H9 (cell line): ENCODE data around the gene RASGEF1C. TPM values are rescaled to one million over a fixed set of nuclear protein-coding genes. Genes with fewer than 3 reads are reported as not detected.

Source experiments
- DNase-seq: peaks from one replicate; pipeline ENCODE4 v3.0.0-alpha.2; 2017
- H2AFZ ChIP-seq: one replicate; pipeline ENCODE4 v1.6.1; 2013; ENCODE audit warnings: mild to moderate bottlenecking, low read length, control low read depth, moderate library complexity
- H2AK5ac ChIP-seq: 2 replicates; pipeline ENCODE4 v1.6.1; 2013; ENCODE audit warnings: low read length, control low read depth, mixed read lengths; ENCODE audit not compliant: insufficient read length
- H2BK120ac ChIP-seq: one replicate; pipeline ENCODE4 v1.6.1; 2013; ENCODE audit warnings: low read depth, mild to moderate bottlenecking, low read length, control low read depth, inconsistent platforms; ENCODE audit not compliant: poor library complexity, severe bottlenecking
- H2BK12ac ChIP-seq: 2 replicates; pipeline ENCODE4 v1.6.1; 2013; ENCODE audit warnings: low read length, control low read depth, mixed read lengths, low read depth; ENCODE audit not compliant: insufficient read length
- H2BK15ac ChIP-seq: 2 replicates; pipeline ENCODE4 v1.6.1; 2013; ENCODE audit warnings: low read depth, low read length, control low read depth
- H2BK20ac ChIP-seq: one replicate; pipeline ENCODE4 v1.6.1; 2013; ENCODE audit warnings: low read depth, mild to moderate bottlenecking, low read length, control low read depth, inconsistent platforms; ENCODE audit not compliant: poor library complexity, severe bottlenecking
- H2BK5ac ChIP-seq: 2 replicates; pipeline ENCODE4 v1.6.1; 2013; ENCODE audit warnings: low read length, control low read depth, mixed read lengths; ENCODE audit not compliant: insufficient read length
- H3K14ac ChIP-seq: 2 replicates; pipeline ENCODE4 v1.6.1; 2013; ENCODE audit warnings: low read length, control low read depth; ENCODE audit not compliant: insufficient read depth
- H3K18ac ChIP-seq: 2 replicates; pipeline ENCODE4 v1.6.1; 2013; ENCODE audit warnings: low read depth, mild to moderate bottlenecking, mixed read lengths, low read length, control low read depth; ENCODE audit not compliant: insufficient read length
- H3K23ac ChIP-seq: 2 replicates; pipeline ENCODE4 v1.6.1; 2013; ENCODE audit warnings: low read length, control low read depth, mixed read lengths, low read depth; ENCODE audit not compliant: insufficient read length
- H3K23me2 ChIP-seq: 2 replicates; pipeline ENCODE4 v1.6.1; 2013; ENCODE audit warnings: low read depth, mild to moderate bottlenecking, mixed read lengths, low read length, control low read depth; ENCODE audit not compliant: insufficient read length, poor library complexity, severe bottlenecking
- H3K27ac ChIP-seq: 2 replicates; pipeline ENCODE4 v1.5.1; 2013; ENCODE audit warnings: low read length, control low read depth, mixed read lengths, low read depth; ENCODE audit not compliant: insufficient read length
- H3K27me3 ChIP-seq: 2 replicates; pipeline ENCODE4 v1.6.1; 2013; ENCODE audit warnings: low read length, control low read depth, inconsistent platforms; ENCODE audit not compliant: insufficient read depth
- H3K4ac ChIP-seq: 2 replicates; pipeline ENCODE4 v1.6.1; 2013; ENCODE audit warnings: low read depth, mild to moderate bottlenecking, control low read depth, inconsistent platforms, low read length, moderate library complexity
- H3K4me1 ChIP-seq: 2 replicates; pipeline ENCODE4 v1.6.1; 2013; ENCODE audit warnings: low read length, control low read depth, inconsistent platforms; ENCODE audit not compliant: insufficient read depth
- H3K4me2 ChIP-seq: 2 replicates; pipeline ENCODE4 v1.6.1; 2013; ENCODE audit warnings: low read length, control low read depth, mixed read lengths; ENCODE audit not compliant: insufficient read length, insufficient read depth
- H3K56ac ChIP-seq: 2 replicates; pipeline ENCODE4 v1.6.1; 2013; ENCODE audit warnings: low read depth, mild to moderate bottlenecking, mixed read lengths, low read length, control low read depth; ENCODE audit not compliant: insufficient read length
- H3K79me1 ChIP-seq: 2 replicates; pipeline ENCODE4 v1.6.1; 2013; ENCODE audit warnings: low read depth, mild to moderate bottlenecking, moderate library complexity, low read length, control low read depth, inconsistent platforms; ENCODE audit not compliant: insufficient read depth, poor library complexity, severe bottlenecking
- H3K79me2 ChIP-seq: 2 replicates; pipeline ENCODE4 v1.6.1; 2013; ENCODE audit warnings: low read length, control low read depth, inconsistent platforms; ENCODE audit not compliant: insufficient read depth
- H3K9ac ChIP-seq: 2 replicates; pipeline ENCODE4 v1.6.1; 2013; ENCODE audit warnings: low read length, control low read depth, mixed read lengths; ENCODE audit not compliant: insufficient read length; ENCODE audit errors: extremely low read depth
- H3K9me3 ChIP-seq: one replicate; pipeline ENCODE4 v1.6.1; 2013; ENCODE audit warnings: low read depth, low read length, inconsistent platforms; ENCODE audit not compliant: control insufficient read depth
- H3T11ph ChIP-seq: one replicate; pipeline ENCODE4 v1.6.1; 2013; ENCODE audit warnings: mild to moderate bottlenecking, low read length, control low read depth, inconsistent platforms
- H4K20me1 ChIP-seq: one replicate; pipeline ENCODE4 v1.6.1; 2013; ENCODE audit not compliant: control insufficient read depth, insufficient read length, insufficient read depth
- H4K5ac ChIP-seq: 2 replicates; pipeline ENCODE4 v1.6.1; 2013; ENCODE audit warnings: low read depth, mild to moderate bottlenecking, mixed read lengths, low read length, control low read depth; ENCODE audit not compliant: insufficient read length
- H4K8ac ChIP-seq: replicated peaks from 2 replicates; pipeline ENCODE4 v1.6.1; 2013; ENCODE audit warnings: low read length, control low read depth, mixed read lengths, low read depth; ENCODE audit not compliant: insufficient read length
- H4K91ac ChIP-seq: 2 replicates; pipeline ENCODE4 v1.6.1; 2013; ENCODE audit warnings: low read depth, mild to moderate bottlenecking, moderate library complexity, mixed read lengths, low read length, control low read depth; ENCODE audit not compliant: insufficient read length
- H3K27ac Mint-ChIP-seq, 3 experiments: 2 replicates in 2 of 3; 3 replicates in 1 of 3; pipeline ENCODE4 v1.8.0; 2020 to 2021; ENCODE audit warnings: mixed read lengths in 3 of 3, mild to moderate bottlenecking in 1 of 3, moderate library complexity in 1 of 3
- H3K27me3 Mint-ChIP-seq: 2 replicates; pipeline ENCODE4 v1.8.0; 2021; ENCODE audit warnings: low read depth, mild to moderate bottlenecking, moderate library complexity, mixed read lengths
- H3K36me3 Mint-ChIP-seq, 3 experiments: 2 replicates in 2 of 3; 3 replicates in 1 of 3; pipeline ENCODE4 v1.8.0; 2020 to 2021; ENCODE audit warnings: low read depth in 3 of 3, mixed read lengths in 3 of 3; ENCODE audit not compliant: insufficient read depth in 1 of 3
- H3K4me1 Mint-ChIP-seq, 2 experiments: 2 replicates each; pipeline ENCODE4 v1.8.0; 2020; ENCODE audit warnings: mixed read lengths in 2 of 2
- H3K4me3 Mint-ChIP-seq, 2 experiments: 2 replicates in 1 of 2; 3 replicates in 1 of 2; pipeline ENCODE4 v1.8.0; 2020 to 2021; ENCODE audit warnings: mild to moderate bottlenecking in 2 of 2, mixed read lengths in 2 of 2, moderate library complexity in 1 of 2
- H3K9me3 Mint-ChIP-seq, 2 experiments: 2 replicates in 1 of 2; 3 replicates in 1 of 2; pipeline ENCODE4 v1.8.0; 2020; ENCODE audit warnings: mild to moderate bottlenecking in 2 of 2, mixed read lengths in 2 of 2, moderate library complexity in 1 of 2
- WGBS: extraction: QIAGEN DNeasy Blood & Tissue Kit; methylation state at CpG from one replicate; pipeline ENCODE4 v1.1.7; 2013; ENCODE audit warnings: missing lambda C conversion rate, low lambda C conversion rate, mixed read lengths; ENCODE audit not compliant: insufficient read length; ENCODE audit errors: extremely low coverage; 5-methylcytosine and 5-hydroxymethylcytosine counted together
- total RNA-seq: library from RNA; stranded (reverse); gene quantifications from 2 replicates; pipeline ENCODE4 v1.2.1, GENCODE V29; 2021
- TF ChIP-seq, protein P1 (sequence below): fragments of 200-600 bp; sonication (generic); conservative IDR thresholded peaks from 3 replicates; pipeline ENCODE4 v1.8.0; 2021; ENCODE audit warnings: antibody characterized with exemption, mild to moderate bottlenecking

RASGEF1C gene
- total RNA-seq, 1 experiment from 2014 or later = 0.83 TPM

DNA sequence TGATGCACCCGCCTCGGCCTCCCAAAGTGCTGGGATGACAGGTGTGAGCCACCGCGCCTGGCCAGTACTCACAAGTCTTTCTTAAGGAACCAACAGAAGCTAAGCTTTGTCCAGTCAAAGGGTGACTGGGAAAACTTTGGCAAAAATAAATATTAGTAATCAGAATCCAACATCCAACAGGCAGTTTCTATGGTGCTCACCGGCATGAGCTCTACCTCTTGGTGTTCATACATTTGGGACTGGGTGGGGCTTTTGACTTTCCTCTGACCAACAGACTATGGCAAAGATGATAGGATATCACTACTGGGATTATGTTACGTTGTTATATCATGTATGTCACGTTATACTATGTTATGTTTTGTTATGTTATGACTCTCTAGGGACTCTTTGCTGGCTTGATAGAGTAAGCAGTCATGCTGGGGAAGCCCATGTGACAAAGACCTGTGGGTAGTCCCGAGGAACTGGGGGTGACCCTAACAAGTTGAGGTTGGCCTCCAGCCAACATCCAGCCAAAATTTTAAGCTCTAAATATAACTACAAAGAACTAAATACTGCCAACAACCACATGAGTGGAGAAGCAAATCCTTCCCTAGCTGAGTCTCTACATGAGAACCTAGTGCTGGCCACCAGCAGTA, 6.0 kb downstream of the RASGEF1C start:
- Histone ChIP-seq H2BK12ac (no peak overlapping the region), H3K27ac (no peak overlapping the region), H3K56ac (no peak overlapping the region), H3T11ph (no peak overlapping the region), H2BK5ac (no peak overlapping the region), H3K23ac (no peak overlapping the region), H3K18ac (no peak overlapping the region), H3K79me2 (no peaks in the 10 kb centered on the region), H2BK20ac (no peak overlapping the region), H2BK120ac (no peak overlapping the region), H3K14ac (no peak overlapping the region), H3K79me1 (no peaks in the 10 kb centered on the region), H3K4me2 (no peak overlapping the region), H2AK5ac (no peak overlapping the region), H3K9ac (no peak overlapping the region), H4K20me1 (no peaks in the 10 kb centered on the region), H3K9me3 (no peaks in the 10 kb centered on the region), H4K5ac (no peak overlapping the region), H3K23me2 (no peaks in the 10 kb centered on the region), H2AFZ (no peak overlapping the region), H3K27me3 (peaks cover 5% of the 10 kb centered on the region; the same call in 1 of the 2 replicates), H3K4ac (no peak overlapping the region), H4K8ac (no peak overlapping the region), H2BK15ac (no peak overlapping the region), H4K91ac (no peak overlapping the region), H3K4me1 (no peaks in the 10 kb centered on the region)
- WGBS = no CpG with 5 or more reads among the region's 8 CpGs
- Mint-ChIP-seq H3K4me3 (no peak overlapping the region), H3K36me3 (no peaks in the 10 kb centered on the region), H3K4me1 (peaks cover 6 to 12% of the 10 kb centered on the region in 2 experiments; a peak in 2 of 4 replicates), H3K27me3 (peaks cover 11% of the 10 kb centered on the region), H3K9me3 (0 out of 5 replicates have a peak, but pooled peaks cover 0 to 3% of the 10 kb centered on the region in 2 experiments), H3K27ac (no peak overlapping the region)
- TF ChIP-seq, protein P1, sequence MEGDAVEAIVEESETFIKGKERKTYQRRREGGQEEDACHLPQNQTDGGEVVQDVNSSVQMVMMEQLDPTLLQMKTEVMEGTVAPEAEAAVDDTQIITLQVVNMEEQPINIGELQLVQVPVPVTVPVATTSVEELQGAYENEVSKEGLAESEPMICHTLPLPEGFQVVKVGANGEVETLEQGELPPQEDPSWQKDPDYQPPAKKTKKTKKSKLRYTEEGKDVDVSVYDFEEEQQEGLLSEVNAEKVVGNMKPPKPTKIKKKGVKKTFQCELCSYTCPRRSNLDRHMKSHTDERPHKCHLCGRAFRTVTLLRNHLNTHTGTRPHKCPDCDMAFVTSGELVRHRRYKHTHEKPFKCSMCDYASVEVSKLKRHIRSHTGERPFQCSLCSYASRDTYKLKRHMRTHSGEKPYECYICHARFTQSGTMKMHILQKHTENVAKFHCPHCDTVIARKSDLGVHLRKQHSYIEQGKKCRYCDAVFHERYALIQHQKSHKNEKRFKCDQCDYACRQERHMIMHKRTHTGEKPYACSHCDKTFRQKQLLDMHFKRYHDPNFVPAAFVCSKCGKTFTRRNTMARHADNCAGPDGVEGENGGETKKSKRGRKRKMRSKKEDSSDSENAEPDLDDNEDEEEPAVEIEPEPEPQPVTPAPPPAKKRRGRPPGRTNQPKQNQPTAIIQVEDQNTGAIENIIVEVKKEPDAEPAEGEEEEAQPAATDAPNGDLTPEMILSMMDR = no peak
- DNase-seq = no peak
